Keratinocyte (primary cell): Measurements from ENCODE around the gene DBP. TPM values are rescaled to one million over a fixed set of nuclear protein-coding genes. Genes with fewer than 3 reads are reported as not detected.

Experiments used
- DNase-seq: peaks from one replicate; pipeline ENCODE4 v3.0.0-alpha.2; 2011; ENCODE audit warnings: low read depth, missing footprints, low spot score
- FAIRE-seq: peaks from 2 replicates; lab custom pipeline; 2011; peaks lifted over from hg19 to GRCh38; lab: Jason Lieb, UNC
- H2AFZ ChIP-seq: 2 replicates; pipeline ENCODE4 v1.6.0; 2012; ENCODE audit warnings: low read length, control low read depth, inconsistent platforms; ENCODE audit not compliant: control insufficient read depth
- H3K27ac ChIP-seq: 2 replicates; pipeline ENCODE4 v1.5.1; 2011; ENCODE audit warnings: low read length; ENCODE audit not compliant: control insufficient read depth, insufficient read depth
- H3K27me3 ChIP-seq: 3 replicates; pipeline ENCODE4 v1.6.0; 2011; ENCODE audit warnings: low read length; ENCODE audit not compliant: control insufficient read depth, insufficient read depth; ENCODE audit errors: extremely low read depth
- H3K36me3 ChIP-seq, 2 experiments: 2 replicates in 1 of 2; 3 replicates in 1 of 2; pipeline ENCODE4 v1.5.1; 2011; ENCODE audit warnings: low read length in 2 of 2, mild to moderate bottlenecking in 1 of 2; ENCODE audit not compliant: control insufficient read depth in 2 of 2, insufficient read depth in 2 of 2; ENCODE audit errors: extremely low read depth in 1 of 2
- H3K4me1 ChIP-seq: 3 replicates; pipeline ENCODE4 v1.5.1; 2011; ENCODE audit warnings: low read length; ENCODE audit not compliant: control insufficient read depth, insufficient read depth; ENCODE audit errors: extremely low read depth
- H3K4me2 ChIP-seq: 3 replicates; pipeline ENCODE4 v1.6.0; 2011; ENCODE audit warnings: low read depth, low read length; ENCODE audit not compliant: control insufficient read depth, insufficient read depth; ENCODE audit errors: extremely low read depth
- H3K4me3 ChIP-seq, 3 experiments: fragments of 200-600 bp in 1 of 3; sonication (generic) in 1 of 3; 2 replicates in 2 of 3; 3 replicates in 1 of 3; pipeline ENCODE4 v1.5.1; 2011 to 2016; ENCODE audit warnings: low read length in 3 of 3, mild to moderate bottlenecking in 3 of 3, control low read depth in 2 of 3, inconsistent platforms in 1 of 3, low read depth in 1 of 3, mixed read lengths in 1 of 3, mixed run types in 1 of 3, moderate library complexity in 1 of 3; ENCODE audit not compliant: control insufficient read depth in 2 of 3, insufficient read depth in 2 of 3; ENCODE audit errors: extremely low read depth in 1 of 3
- H3K79me2 ChIP-seq: 2 replicates; pipeline ENCODE4 v1.6.0; 2012; ENCODE audit warnings: low read length; ENCODE audit not compliant: control insufficient read depth, insufficient read depth
- H3K9ac ChIP-seq: 3 replicates; pipeline ENCODE4 v1.6.0; 2011; ENCODE audit warnings: low read length; ENCODE audit not compliant: control insufficient read depth, insufficient read depth; ENCODE audit errors: extremely low read depth
- H3K9me1 ChIP-seq: 3 replicates; pipeline ENCODE4 v1.6.0; 2011; ENCODE audit warnings: low read length; ENCODE audit not compliant: control insufficient read depth, insufficient read depth; ENCODE audit errors: extremely low read depth
- H3K9me3 ChIP-seq: 2 replicates; pipeline ENCODE4 v1.5.1; 2012; ENCODE audit warnings: low read depth, low read length; ENCODE audit not compliant: control insufficient read depth
- H4K20me1 ChIP-seq: 3 replicates; pipeline ENCODE4 v1.6.0; 2011; ENCODE audit warnings: low read length; ENCODE audit not compliant: control insufficient read depth, insufficient read depth; ENCODE audit errors: extremely low read depth
- CTCF ChIP-seq, 3 experiments: IDR thresholded peaks in 1 of 3; conservative IDR thresholded peaks in 1 of 3; optimal IDR thresholded peaks in 1 of 3; 2 replicates in 2 of 3; 3 replicates in 1 of 3; pipeline versions ENCODE3 to v1.5.1; 2011; ENCODE audit warnings: low read length in 3 of 3, mild to moderate bottlenecking in 3 of 3, moderate library complexity in 2 of 3, control low read depth in 1 of 3, inconsistent platforms in 1 of 3; ENCODE audit not compliant: insufficient read depth in 2 of 3; ENCODE audit errors: extremely low read depth in 1 of 3
- EZH2 ChIP-seq: IDR thresholded peaks from one replicate; pipeline ENCODE4 v1.6.1; 2012; ENCODE audit warnings: inconsistent platforms, mild to moderate bottlenecking, low read length, moderate library complexity
- dilution Hi-C: fragments of 300-500 bp; cut with MboI; formaldehyde crosslinking; loops from one replicate; pipeline ENCODE4 v1.7.0; 2020; ENCODE audit warnings: low sequenced_read_pairs; ENCODE audit not compliant: extremely low pct_ligation_motif_present
- polyA plus RNA-seq, 5 experiments: library from polyadenylated mRNA; depleted of rRNA in 3 of 5; stranded (reverse) in 3 of 5; stranded (forward) in 1 of 5; unstranded in 1 of 5; fragments of >200 nt; gene quantifications; 1 replicate in 1 of 5; 2 replicates in 3 of 5; 3 replicates in 1 of 5; pipeline versions ENCODE4 v1.2.1 to v1.2.3, GENCODE V29; 2011 to 2012; ENCODE audit warnings: missing spikeins in 2 of 5, low read depth in 1 of 5, low replicate concordance in 1 of 5

DBP gene
- polyA plus RNA-seq, 1 donor (not counting 4 experiments of a cell fraction or from before 2014, with no cell fraction given): 1.0 TPM

GRCh38 chr19:48642862-48643261, 5.7 kb upstream of the DBP start:
- no peaks in the 10 kb centered on the region for H3K36me3 ChIP-seq
- H3K4me1 ChIP-seq: peaks cover 27% of the 10 kb centered on the region
- H3K9ac ChIP-seq: no peak overlapping the region
- H3K4me2 ChIP-seq: no peak overlapping the region
- H2AFZ ChIP-seq: no peak overlapping the region
- no peaks in the 10 kb centered on the region for H3K79me2 ChIP-seq
- H3K4me3 ChIP-seq: no peak overlapping the region
- no peak overlapping the region for H3K27ac ChIP-seq
- FAIRE-seq (no peak), DNase-seq (no peak)
- dilution Hi-C loops: no loop called here
- peaks cover 5% of the 10 kb centered on the region for H3K27me3 ChIP-seq
- no peak for TF ChIP-seq EZH2
- no peak for TF ChIP-seq CTCF (optimal IDR thresholded peaks at IDR 0.05 in 1 of 3, IDR thresholded peaks at IDR 0.05 in 1 of 3, conservative IDR thresholded peaks at IDR 0.05 in 1 of 3; ENCODE audit: extremely low read depth in 1 of 3, insufficient read depth in 2 of 3, low read length in 3 of 3)
- no peaks in the 10 kb centered on the region for H4K20me1 ChIP-seq
- H3K9me1 ChIP-seq: no peaks in the 10 kb centered on the region
- no peaks in the 10 kb centered on the region for H3K9me3 ChIP-seq

- Histone ChIP-seq H4K20me1 (no peaks in the 10 kb centered on the region), H3K27me3 (peaks cover 5% of the 10 kb centered on the region), H3K27ac (no peak overlapping the region), H3K4me1 (peaks cover 29% of the 10 kb centered on the region), H3K9ac (no peak overlapping the region), H3K4me2 (no peak overlapping the region), H3K4me3 (no peak overlapping the region), H3K36me3 (no peaks in the 10 kb centered on the region), H3K9me1 (no peaks in the 10 kb centered on the region), H3K79me2 (no peaks in the 10 kb centered on the region), H3K9me3 (no peaks in the 10 kb centered on the region), H2AFZ (no peak overlapping the region)
- TF ChIP-seq EZH2 (no peak), CTCF (optimal IDR thresholded peaks at IDR 0.05 in 1 of 3, IDR thresholded peaks at IDR 0.05 in 1 of 3, conservative IDR thresholded peaks at IDR 0.05 in 1 of 3; ENCODE audit: extremely low read depth in 1 of 3, insufficient read depth in 2 of 3, low read length in 3 of 3) (no peak)
- no peak for DNase-seq
- dilution Hi-C loops: no loop called here
- FAIRE-seq: no peak
These were observed 4.7 kb upstream of the DBP start for GRCh38 chr19:48641850-48642249.
